ENCODE results near the gene PPP2R5B.

Gene PPP2R5B

DNA sequence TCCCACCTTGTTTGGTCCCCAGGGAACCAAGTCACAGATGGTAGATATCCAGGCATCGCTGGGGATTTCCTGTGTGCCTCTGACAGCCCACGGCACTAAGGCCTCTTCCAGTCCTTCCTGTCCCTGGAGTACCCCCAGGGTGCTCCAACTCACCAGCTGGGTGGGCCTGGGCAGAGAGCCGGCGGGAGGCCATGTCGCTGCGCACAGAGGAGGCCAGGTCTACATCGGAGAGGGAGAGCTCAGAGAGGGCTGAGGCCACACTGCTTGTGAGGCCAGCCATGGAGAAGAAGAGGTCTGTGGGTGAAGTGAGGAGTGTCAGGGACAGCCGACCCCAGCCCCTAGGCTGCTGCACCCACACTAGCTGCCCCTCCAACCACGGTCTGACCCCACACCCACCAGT is 12.8 kb upstream of the PPP2R5B start:
- no peak for DNase-seq (ENCODE audit: low read depth, low spot score)
- in situ Hi-C loops (cut with HindIII; ENCODE audit: low sequenced_read_pairs), result no loop called here
- no peak overlapping the region for H3K4me3 ChIP-seq (ENCODE audit: low read depth, low read length)
- TF ChIP-seq CTCF (IDR thresholded peaks at IDR 0.05; ENCODE audit: low read depth, low read length), result no peak

GRCh38 chr11:64913171-64913727 is 11.2 kb upstream of the PPP2R5B start:
- H3K4me3 ChIP-seq (ENCODE audit: low read depth, low read length), result no peak overlapping the region
- DNase-seq (ENCODE audit: low read depth, low spot score), result no peak
- in situ Hi-C loops (cut with HindIII; ENCODE audit: low sequenced_read_pairs), result no loop called here
- no peak for TF ChIP-seq CTCF (IDR thresholded peaks at IDR 0.05; ENCODE audit: low read depth, low read length)

- no peak overlapping the region for H3K4me3 ChIP-seq (ENCODE audit: low read depth, low read length)
- in situ Hi-C loops (cut with HindIII; ENCODE audit: low sequenced_read_pairs), result no loop called here
- DNase-seq (ENCODE audit: low read depth, low spot score), result no peak
- TF ChIP-seq CTCF (IDR thresholded peaks at IDR 0.05; ENCODE audit: low read depth, low read length), result no peak
These were observed 10.4 kb upstream of the PPP2R5B start for GRCh38 chr11:64914123-64914522.

GRCh38 chr11:64915376-64915887 is 9.1 kb upstream of the PPP2R5B start:
- TF ChIP-seq CTCF (IDR thresholded peaks at IDR 0.05; ENCODE audit: low read depth, low read length), result no peak
- in situ Hi-C loops (cut with HindIII; ENCODE audit: low sequenced_read_pairs), result no loop called here
- no peak for DNase-seq (ENCODE audit: low read depth, low spot score)
- H3K4me3 ChIP-seq (ENCODE audit: low read depth, low read length), result no peak overlapping the region

GRCh38 chr11:64916040-64916774 is 8.3 kb upstream of the PPP2R5B start:
- in situ Hi-C loops (cut with HindIII; ENCODE audit: low sequenced_read_pairs), result no loop called here
- no peak for DNase-seq (ENCODE audit: low read depth, low spot score)
- peak overlapping the region; percentile 81 for H3K4me3 ChIP-seq (ENCODE audit: low read depth, low read length)
- no peak for TF ChIP-seq CTCF (IDR thresholded peaks at IDR 0.05; ENCODE audit: low read depth, low read length)

DNA sequence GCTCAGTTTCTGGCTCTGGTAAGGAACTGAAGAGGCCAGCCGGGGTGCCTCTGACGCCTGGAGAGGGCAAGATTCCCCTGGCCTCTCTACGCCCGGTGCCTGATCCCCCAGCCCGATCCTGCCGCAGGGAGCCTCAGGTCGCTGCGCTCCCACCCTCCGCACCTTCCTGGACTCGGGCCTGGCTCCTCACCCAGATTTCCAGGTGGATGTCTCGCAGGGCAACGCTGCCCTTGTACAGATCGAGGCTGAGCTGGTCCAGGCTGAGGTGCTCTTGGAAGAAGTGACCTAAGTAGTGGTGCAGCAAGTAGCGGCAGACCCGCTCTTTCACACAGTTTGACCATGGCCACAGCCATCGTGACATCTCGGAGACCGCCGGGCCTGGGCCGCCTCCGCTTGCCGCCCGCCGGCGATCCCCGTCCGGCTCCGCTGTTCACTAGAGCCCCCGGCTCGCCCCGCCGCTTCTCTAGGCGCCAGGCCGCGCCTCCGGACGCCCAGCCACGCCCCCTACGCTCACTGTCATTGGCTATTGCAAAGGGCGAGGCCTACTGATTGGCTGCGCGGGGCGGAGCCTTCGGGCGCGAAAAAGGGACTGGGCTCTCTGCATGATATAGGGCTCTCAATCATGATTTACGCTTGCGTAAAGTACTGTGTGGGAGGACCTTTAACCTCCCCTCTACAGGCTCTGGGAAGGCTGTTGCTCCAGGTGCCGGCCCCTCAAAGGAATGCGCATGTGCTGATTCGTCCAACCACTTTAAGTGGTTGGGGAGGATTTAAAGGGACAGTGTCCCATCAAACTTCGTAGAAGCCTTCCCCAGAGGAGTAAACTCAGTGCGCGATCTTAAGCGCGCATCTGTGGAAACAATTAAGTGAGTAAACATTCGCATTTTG is 7.5 kb upstream of the PPP2R5B start, which contains the start of gene ATG2A:
Gene ATG2A (minus strand): TSS at position 435 of the 888 bp plus-strand sequence. CDS start 74 bp downstream, at position 361.
- peak; percentile 100 for DNase-seq (ENCODE audit: low read depth, low spot score)
- in situ Hi-C loops (cut with HindIII; ENCODE audit: low sequenced_read_pairs), result no loop called here
- no peak for TF ChIP-seq CTCF (IDR thresholded peaks at IDR 0.05; ENCODE audit: low read depth, low read length)
- peak within 1 kb of the TSS; percentile 81 for H3K4me3 ChIP-seq (ENCODE audit: low read depth, low read length)

All from astrocyte of the spinal cord (primary cell).